Measurements from ENCODE around the gene TOMT. TPM values are rescaled to one million over a fixed set of nuclear protein-coding genes. Genes with fewer than 3 reads are reported as not detected.

The TOMT gene
- total and polyA plus RNA-seq, 2 experiments from 2014 or later: not detected

DNA sequence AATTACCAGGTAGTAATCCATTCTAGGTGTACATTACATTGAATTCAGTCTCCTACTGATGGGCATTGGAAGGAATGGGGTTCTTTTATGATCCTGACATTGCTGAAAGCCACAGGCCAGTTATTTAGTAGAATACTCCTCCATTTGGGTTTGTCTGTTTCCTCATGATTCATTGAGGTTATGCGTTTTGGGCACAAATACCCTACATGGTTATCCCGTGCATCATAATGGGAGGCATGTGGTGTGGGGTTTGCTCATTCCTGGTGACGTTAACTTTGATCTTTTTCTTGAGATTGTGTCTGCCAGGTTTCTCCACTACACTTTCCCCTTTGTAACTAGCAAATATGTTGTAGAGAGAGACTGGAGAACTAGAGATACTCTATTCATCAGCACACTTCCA lies 35.3 kb downstream of the TOMT start:
- H3K27me3 ChIP-seq (ENCODE audit: insufficient read depth): no peaks in the 10 kb centered on the region
- TF ChIP-seq ZNF331 (CRISPR knock-in tag; IDR thresholded peaks at IDR 0.05; ENCODE audit: low read depth) (no peak), STAT1 (IDR thresholded peaks at IDR 0.05; ENCODE audit: unreplicated experiment) (no peak), REST (IDR thresholded peaks at IDR 0.05; ENCODE audit: unreplicated experiment) (no peak), NANOG (IDR thresholded peaks at IDR 0.05; ENCODE audit: borderline replicate concordance) (no peak), ZNF114 (CRISPR knock-in tag; IDR thresholded peaks at IDR 0.05) (no peak), EZH2 (IDR thresholded peaks at IDR 0.05; ENCODE audit: low read depth, unreplicated experiment) (no peak), CTCF (conservative IDR thresholded peaks at IDR 0.05; ENCODE audit: low read depth in 2 of 2) (no peak), ETS1 (IDR thresholded peaks at IDR 0.05) (no peak), EZH2phosphoT487 (IDR thresholded peaks at IDR 0.05; ENCODE audit: unreplicated experiment) (no peak), CREB1 (CRISPR knock-in tag; IDR thresholded peaks at IDR 0.05; ENCODE audit: low read depth) (no peak), POLR2AphosphoS5 (IDR thresholded peaks at IDR 0.05; ENCODE audit: low read depth) (no peak), JUNB (IDR thresholded peaks at IDR 0.05; ENCODE audit: unreplicated experiment) (no peak)
- TF ChIP-seq, protein P1, sequence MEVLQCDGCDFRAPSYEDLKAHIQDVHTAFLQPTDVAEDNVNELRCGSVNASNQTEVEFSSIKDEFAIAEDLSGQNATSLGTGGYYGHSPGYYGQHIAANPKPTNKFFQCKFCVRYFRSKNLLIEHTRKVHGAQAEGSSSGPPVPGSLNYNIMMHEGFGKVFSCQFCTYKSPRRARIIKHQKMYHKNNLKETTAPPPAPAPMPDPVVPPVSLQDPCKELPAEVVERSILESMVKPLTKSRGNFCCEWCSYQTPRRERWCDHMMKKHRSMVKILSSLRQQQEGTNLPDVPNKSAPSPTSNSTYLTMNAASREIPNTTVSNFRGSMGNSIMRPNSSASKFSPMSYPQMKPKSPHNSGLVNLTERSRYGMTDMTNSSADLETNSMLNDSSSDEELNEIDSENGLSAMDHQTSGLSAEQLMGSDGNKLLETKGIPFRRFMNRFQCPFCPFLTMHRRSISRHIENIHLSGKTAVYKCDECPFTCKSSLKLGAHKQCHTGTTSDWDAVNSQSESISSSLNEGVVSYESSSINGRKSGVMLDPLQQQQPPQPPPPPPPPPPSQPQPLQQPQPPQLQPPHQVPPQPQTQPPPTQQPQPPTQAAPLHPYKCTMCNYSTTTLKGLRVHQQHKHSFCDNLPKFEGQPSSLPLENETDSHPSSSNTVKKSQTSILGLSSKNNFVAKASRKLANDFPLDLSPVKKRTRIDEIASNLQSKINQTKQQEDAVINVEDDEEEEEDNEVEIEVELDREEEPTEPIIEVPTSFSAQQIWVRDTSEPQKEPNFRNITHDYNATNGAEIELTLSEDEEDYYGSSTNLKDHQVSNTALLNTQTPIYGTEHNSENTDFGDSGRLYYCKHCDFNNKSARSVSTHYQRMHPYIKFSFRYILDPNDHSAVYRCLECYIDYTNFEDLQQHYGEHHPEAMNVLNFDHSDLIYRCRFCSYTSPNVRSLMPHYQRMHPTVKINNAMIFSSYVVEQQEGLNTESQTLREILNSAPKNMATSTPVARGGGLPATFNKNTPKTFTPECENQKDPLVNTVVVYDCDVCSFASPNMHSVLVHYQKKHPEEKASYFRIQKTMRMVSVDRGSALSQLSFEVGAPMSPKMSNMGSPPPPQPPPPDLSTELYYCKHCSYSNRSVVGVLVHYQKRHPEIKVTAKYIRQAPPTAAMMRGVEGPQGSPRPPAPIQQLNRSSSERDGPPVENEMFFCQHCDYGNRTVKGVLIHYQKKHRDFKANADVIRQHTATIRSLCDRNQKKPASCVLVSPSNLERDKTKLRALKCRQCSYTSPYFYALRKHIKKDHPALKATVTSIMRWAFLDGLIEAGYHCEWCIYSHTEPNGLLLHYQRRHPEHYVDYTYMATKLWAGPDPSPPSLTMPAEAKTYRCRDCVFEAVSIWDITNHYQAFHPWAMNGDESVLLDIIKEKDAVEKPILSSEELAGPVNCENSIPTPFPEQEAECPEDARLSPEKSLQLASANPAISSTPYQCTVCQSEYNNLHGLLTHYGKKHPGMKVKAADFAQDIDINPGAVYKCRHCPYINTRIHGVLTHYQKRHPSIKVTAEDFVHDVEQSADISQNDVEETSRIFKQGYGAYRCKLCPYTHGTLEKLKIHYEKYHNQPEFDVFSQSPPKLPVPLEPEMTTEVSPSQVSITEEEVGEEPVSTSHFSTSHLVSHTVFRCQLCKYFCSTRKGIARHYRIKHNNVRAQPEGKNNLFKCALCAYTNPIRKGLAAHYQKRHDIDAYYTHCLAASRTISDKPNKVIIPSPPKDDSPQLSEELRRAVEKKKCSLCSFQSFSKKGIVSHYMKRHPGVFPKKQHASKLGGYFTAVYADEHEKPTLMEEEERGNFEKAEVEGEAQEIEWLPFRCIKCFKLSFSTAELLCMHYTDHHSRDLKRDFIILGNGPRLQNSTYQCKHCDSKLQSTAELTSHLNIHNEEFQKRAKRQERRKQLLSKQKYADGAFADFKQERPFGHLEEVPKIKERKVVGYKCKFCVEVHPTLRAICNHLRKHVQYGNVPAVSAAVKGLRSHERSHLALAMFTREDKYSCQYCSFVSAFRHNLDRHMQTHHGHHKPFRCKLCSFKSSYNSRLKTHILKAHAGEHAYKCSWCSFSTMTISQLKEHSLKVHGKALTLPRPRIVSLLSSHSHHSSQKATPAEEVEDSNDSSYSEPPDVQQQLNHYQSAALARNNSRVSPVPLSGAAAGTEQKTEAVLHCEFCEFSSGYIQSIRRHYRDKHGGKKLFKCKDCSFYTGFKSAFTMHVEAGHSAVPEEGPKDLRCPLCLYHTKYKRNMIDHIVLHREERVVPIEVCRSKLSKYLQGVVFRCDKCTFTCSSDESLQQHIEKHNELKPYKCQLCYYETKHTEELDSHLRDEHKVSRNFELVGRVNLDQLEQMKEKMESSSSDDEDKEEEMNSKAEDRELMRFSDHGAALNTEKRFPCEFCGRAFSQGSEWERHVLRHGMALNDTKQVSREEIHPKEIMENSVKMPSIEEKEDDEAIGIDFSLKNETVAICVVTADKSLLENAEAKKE (CRISPR knock-in tag; IDR thresholded peaks at IDR 0.05): no peak
- Mint-ChIP-seq H3K9me3 (no peaks in the 10 kb centered on the region; the same call in 2 of the 3 replicates), H3K36me3 (ENCODE audit: low read depth) (no peaks in the 10 kb centered on the region), H3K4me1 (peaks cover 2% of the 10 kb centered on the region; the same call in 1 of the 3 replicates), H3K4me3 (no peak overlapping the region), H3K27me3 (ENCODE audit: insufficient read depth, low read depth, poor library complexity) (no peaks in the 10 kb centered on the region), H3K27ac (no peak overlapping the region)
- H3K27ac ChIP-seq (ENCODE audit: low read depth): no peak overlapping the region
- no peak overlapping the region for H3K4me3 ChIP-seq
- no peak overlapping the region for H2AFZ ChIP-seq
- ATAC-seq (no peak), DNase-seq (ENCODE audit: low spot score) (no peak)
- no peaks in the 10 kb centered on the region for H3F3A ChIP-seq (replicated peaks; ENCODE audit: low read depth)
- H4K20me1 ChIP-seq (replicated peaks; ENCODE audit: insufficient read depth): no peaks in the 10 kb centered on the region; the same call in 1 of the 2 replicates
- H3K9me2 ChIP-seq (ENCODE audit: insufficient read depth): no peaks in the 10 kb centered on the region
- no peaks in the 10 kb centered on the region for H3K36me3 ChIP-seq (ENCODE audit: insufficient read depth)
- no peaks in the 10 kb centered on the region for H3K79me2 ChIP-seq (replicated peaks; ENCODE audit: insufficient read depth)
- no peaks in the 10 kb centered on the region for H3K4me1 ChIP-seq (ENCODE audit: insufficient read depth)
- no peak overlapping the region for H3K4me2 ChIP-seq

Measured in GM23338 (cell line).